SU-DHL-6 (cell line): Measurements from ENCODE around the gene MAST4.

Experiments used
- EZH2phosphoT487 ChIP-seq: fragments of 200-600 bp; sonication (generic), shearing (Covaris generic); conservative IDR thresholded peaks from 2 replicates; pipeline ENCODE4 v1.6.1; 2018; ENCODE audit warnings: mild to moderate bottlenecking, antibody characterized with exemption, low read length, moderate library complexity, mixed read lengths
- TF ChIP-seq, protein P1 (sequence below): fragments of 200-600 bp; sonication (generic); IDR thresholded peaks from one replicate; pipeline ENCODE4 v1.5.1; 2017; ENCODE audit warnings: antibody characterized with exemption, mild to moderate bottlenecking, low read length, moderate library complexity; ENCODE audit not compliant: insufficient read depth, poor library complexity, severe bottlenecking

DNA sequence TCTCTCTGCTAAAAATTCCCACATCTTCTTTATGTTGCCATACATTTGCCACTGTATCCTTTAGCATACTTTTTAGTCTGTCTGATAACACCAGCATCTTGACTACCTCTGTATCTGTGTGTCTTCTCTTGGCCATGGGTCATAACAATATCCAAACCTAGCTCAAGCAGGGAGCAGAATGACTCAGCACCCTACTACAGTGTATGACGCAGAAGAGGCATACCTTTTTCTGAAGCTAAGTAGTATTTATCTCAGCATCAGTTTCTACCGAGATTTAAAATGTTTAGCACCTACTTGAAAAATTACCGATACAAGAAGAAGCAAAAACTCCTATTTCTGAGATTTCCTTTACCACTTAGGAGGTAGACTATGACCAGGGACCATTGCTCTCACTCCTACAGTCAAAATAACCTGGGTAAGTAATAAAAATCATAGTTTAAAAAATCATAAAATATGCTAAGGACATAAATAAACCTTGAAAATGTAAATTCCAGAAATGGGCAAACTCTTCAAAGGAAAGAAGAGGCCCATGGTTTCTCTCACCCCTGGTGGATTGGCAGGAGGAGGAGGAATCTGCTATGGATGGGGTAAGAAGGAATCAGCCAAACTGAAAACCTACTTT is 286.5 kb downstream of the MAST4 start:
- TF ChIP-seq EZH2phosphoT487 = no peak
- TF ChIP-seq, protein P1, sequence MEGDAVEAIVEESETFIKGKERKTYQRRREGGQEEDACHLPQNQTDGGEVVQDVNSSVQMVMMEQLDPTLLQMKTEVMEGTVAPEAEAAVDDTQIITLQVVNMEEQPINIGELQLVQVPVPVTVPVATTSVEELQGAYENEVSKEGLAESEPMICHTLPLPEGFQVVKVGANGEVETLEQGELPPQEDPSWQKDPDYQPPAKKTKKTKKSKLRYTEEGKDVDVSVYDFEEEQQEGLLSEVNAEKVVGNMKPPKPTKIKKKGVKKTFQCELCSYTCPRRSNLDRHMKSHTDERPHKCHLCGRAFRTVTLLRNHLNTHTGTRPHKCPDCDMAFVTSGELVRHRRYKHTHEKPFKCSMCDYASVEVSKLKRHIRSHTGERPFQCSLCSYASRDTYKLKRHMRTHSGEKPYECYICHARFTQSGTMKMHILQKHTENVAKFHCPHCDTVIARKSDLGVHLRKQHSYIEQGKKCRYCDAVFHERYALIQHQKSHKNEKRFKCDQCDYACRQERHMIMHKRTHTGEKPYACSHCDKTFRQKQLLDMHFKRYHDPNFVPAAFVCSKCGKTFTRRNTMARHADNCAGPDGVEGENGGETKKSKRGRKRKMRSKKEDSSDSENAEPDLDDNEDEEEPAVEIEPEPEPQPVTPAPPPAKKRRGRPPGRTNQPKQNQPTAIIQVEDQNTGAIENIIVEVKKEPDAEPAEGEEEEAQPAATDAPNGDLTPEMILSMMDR = no peak
